HS-27A (cell line): ENCODE data around the gene CCL20.
"Not testable (repeated sequence)": the region's sequence is repeated elsewhere in the genome, so short reads cannot be mapped to it uniquely, and the experiment has no call there.

Source experiments
- DNase-seq: peaks from one replicate; pipeline ENCODE4 v3.0.0-alpha.2; 2012; ENCODE audit warnings: low read depth, missing footprints

Gene CCL20

GRCh38 chr2:227834916-227835650 is 21.4 kb downstream of the CCL20 start:
- no peak for DNase-seq

GRCh38 chr2:227839339-227840129 is 25.9 kb downstream of the CCL20 start:
- not testable (repeated sequence) for DNase-seq

DNA sequence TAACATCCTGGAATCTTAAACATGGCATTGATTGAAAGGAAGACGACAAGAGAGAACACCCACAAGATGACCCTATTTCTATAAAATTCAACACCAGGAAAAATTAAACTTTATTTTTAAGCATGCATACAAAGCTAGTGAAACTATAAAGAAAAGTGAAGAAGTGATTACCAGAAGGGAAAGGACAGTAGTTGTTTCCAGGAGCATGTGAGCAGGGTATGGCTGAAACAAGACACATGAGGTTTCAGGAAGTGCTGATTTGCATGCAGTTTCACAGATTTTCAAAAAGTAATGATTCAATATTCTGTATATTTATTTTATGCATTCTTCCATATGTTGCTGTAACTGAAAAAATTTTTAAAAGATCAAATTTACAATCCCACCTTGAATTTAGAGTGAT is 33.2 kb downstream of the CCL20 start:
- DNase-seq, result no peak

GRCh38 chr2:227848146-227848545 is 34.5 kb downstream of the CCL20 start:
- DNase-seq, result no peak

- DNase-seq, result no peak
Observed at GRCh38 chr2:227848586-227848985, 34.9 kb downstream of the CCL20 start.

DNA sequence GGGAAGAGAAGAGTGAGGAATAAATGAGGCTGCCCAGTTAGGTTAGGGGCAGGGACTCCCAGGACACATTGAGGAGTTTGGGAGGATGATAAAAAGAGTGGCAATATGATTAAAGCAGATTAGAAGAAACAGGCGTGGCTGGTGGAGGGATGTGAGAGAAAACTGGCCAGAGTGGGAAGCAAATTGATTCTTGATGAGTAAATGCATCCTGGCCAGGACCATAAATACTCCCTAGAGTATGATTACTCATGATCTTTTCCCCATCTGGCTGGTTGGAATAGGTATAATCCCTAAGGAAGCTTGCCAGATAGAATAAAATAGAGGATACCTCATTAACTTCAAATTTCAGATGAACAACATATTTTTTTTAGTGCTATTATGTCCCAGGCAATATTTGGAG is 36.3 kb downstream of the CCL20 start:
- DNase-seq, result no peak

DNA sequence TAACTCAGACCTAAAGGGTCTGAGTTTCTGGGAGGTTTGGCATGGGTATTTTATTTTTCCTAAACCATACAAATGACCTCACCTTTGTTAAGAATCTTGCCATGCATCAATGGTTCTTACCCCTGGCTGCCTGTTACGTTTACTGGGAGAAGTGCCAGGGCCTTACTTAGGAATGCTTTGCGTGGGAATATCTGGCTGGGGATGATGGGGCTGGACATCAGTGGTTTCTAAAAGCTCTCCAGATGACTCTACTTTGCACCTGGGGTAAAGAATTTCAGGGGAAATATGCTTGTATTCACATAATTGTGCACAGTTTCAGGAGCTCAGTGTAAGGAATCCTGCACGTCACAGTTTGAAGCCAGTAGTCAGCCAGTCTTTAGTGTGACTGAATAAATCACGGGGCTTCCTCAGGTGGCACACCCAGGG is 39.6 kb downstream of the CCL20 start:
- no peak for DNase-seq

DNA sequence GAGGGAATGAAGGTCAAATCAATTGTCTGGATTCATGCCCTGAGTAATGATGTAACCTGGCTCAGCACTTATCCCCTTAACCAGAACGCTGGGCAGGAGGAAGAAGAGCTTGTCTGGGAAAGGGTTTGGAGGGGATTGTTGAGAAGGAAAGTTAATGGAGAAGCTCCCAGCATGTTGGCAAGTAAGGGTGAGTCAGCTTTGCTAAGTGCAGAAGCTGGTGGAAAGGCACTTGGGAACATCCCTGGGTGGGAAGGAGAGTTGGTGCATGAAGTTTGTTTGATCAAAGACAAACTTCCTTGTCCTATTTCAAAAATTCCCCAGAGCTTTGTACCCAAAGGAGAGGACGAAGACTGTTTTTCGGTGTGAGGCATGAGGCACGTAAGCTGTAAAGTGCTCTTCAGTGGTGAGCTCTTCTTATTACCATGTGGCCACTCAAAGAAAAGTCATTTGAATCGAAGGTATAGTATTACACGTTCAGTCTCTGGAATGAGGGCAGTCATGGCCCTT is 40.2 kb downstream of the CCL20 start:
- no peak for DNase-seq

DNA sequence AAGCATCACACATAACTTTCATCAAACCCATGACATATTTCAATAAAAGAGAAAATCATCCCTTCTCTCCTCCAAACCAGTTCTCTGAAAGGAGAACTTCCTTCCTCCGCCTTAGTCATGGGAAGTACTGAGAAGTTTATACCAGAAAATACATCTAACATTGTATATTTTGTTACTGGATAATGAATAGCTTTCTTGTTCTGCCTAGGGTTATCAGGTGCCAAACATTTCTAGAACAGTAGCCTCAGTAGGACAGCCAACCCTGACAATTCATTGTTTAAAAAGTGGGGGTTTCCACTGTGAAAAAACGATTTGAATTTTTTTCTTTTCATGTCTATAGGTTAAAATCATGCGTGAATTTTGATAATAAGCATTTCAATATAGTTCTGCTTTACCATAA is 41.8 kb downstream of the CCL20 start:
- no peak for DNase-seq

- DNase-seq, result no peak
Observed at GRCh38 chr2:227856697-227857096, 43.1 kb downstream of the CCL20 start.

DNA sequence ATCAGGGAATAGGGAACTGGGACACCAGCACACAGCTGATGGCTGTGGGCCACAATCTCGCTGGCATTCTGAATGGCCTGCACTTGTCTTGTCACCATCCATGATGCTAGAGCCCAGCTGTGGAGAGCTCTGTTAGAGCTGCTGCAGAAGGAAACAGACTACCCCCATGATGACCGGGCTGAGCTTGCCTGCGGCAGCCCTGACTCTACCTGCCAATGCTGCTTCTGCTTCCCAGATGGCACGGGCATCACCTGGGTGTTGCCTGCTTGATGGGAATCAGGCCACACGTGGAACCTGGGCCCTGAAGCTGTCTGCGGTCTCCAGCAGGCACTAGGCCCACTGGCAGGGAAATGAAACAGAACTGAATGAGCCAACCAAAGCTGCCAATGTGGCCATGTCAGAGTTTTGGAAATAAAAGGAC is 46.6 kb downstream of the CCL20 start:
- DNase-seq, result no peak

GRCh38 chr2:227861011-227861410 is 47.4 kb downstream of the CCL20 start:
- no peak for DNase-seq

- no peak for DNase-seq
Observed at GRCh38 chr2:227862227-227862740, 48.6 kb downstream of the CCL20 start.

DNA sequence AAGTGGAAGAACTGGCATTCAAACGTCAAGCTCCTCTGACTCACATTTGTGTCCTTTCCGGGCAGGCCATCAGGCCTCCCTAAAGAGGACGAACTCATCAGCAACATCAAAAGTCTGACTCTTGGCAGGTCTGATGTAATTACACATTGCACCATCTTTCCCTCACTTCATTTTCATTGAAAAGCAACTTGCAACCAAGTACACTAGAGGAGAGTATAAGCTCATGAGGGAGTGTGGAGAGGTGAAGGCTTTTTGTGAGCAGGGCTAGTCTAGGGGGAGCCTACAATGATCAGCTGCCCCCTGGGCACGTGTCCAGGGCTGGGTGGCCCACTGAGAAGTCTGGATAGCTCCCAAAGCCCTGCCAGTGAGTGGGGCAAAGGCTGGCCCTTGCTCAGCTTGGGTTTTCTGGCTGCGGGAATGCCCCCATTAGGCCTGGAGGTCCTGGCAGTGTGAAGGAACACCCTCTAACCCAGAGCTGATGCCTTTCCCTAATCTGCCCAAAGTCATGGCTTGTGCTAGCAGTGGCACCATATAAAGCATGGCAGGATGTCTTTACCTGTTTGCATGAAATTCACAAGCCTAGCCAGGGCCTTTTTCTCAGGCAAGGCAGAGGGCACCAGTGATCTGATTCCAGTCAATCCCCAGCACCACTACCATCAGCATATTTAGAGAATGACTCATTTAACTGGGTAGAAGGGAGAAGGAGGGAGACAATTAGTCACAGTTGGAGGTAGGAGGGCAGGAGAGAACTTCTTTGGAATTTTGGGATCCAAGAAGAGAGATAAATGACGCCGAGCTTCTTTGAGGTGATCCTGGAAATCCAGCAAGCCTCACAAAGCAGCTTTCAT is 49.3 kb downstream of the CCL20 start:
- DNase-seq, result peak; percentile 69

GRCh38 chr2:227864161-227864756 is 50.6 kb downstream of the CCL20 start:
- no peak for DNase-seq

GRCh38 chr2:227865291-227865690 is 51.6 kb downstream of the CCL20 start:
- no peak for DNase-seq
